GM21390 (cell line): Measurements from ENCODE around the gene IL5RA.

Source experiments
- ATAC-seq: cut with Tn5 transposase; IDR thresholded peaks from one replicate; pipeline ENCODE4 v1.9.1; 2021; ENCODE audit not compliant: unreplicated experiment

IL5RA gene

DNA sequence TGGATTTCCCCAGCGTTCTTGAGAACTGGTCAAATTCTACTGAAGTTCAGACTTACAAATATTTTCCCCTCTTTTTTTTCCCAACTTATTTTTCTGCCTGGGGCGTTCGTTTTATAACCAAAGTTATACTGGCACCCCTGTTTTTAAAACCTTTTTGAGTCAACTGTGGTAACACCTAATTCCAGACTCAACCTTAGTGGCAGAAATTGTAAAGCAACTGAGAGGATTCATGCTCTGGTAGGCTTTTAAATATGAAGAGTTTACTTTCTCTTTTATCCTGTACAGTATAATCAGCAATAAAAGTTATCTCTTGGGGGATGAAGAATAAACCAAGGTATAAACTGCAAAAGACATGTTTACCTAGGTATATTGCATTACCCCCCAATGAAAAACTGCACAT, 2.3 kb downstream of the IL5RA start:
- no peak for ATAC-seq

DNA sequence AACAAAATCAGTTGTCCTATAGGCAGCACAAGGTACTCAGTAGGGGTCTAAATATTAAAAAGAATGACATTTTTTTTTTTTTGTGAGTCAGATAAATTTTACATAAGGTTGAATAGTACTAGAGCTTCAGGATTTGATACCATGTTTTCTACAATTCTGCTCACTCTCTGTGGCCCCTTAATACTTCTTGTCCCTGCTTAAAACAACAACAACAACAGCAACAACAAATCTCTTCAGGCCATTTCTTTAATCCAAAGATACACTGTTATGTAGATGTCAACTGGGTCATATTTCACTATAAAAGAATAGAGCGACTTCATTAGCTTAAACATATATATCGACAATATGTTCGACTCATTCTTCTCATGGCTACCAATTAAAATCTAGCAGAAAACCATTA, 3.0 kb downstream of the IL5RA start:
- ATAC-seq, result no peak

DNA sequence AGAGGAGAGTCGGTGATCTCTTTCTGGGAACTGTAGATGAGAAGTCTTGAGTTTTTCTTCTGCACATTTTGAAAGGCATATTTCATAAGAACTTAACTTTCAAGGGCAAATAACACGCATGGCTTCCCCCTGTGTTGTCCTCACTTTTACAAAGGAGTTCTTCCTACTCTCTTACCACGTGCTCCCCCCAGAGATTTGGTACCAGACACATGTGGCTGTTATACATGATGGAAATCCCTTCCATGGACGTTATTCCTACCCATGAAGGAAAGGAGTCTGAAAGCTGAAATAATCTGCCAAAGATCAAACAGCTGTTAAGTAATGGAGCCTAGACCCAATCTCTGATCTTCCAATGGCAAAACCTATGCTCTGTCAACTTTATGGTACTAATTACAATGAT, 4.4 kb downstream of the IL5RA start:
- no peak for ATAC-seq

DNA sequence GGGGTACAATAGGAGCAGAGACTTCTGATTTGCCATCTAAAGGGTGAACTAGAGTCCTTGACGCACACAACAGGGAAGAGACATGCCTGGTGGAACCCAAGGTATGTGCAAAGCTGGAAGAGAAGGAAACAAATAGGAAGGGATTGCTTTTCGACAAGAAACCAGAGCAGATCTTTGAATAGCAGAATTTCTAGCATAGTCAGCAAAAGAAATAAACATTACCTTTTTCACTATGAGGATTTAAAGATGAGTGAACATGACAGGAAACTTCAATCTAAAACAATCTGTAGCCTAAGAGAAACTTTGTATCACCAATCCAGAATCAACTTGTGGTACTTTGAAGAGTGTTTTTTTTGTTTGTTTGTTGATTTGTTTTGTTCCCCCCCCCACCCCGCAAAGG, 4.9 kb downstream of the IL5RA start:
- ATAC-seq, result no peak

DNA sequence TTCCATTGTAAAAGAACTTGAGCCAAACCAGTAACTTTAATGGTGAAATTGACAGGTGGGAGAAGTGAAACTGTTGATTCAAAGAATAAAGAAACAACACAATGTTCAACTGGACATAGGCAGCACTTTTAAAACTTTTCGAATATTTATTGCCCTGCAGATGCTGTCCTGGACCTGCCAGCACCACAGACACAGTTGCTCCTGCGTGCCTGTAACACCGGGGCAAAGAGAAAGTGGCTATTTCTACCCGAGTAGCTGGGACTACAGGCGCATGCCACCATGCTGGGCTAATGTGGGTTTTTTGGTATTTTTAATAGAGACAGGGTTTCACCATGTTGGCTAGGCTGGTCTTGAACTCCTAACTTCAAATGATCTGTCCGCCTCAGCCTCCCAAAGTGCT, 7.4 kb downstream of the IL5RA start:
- ATAC-seq, result no peak

DNA sequence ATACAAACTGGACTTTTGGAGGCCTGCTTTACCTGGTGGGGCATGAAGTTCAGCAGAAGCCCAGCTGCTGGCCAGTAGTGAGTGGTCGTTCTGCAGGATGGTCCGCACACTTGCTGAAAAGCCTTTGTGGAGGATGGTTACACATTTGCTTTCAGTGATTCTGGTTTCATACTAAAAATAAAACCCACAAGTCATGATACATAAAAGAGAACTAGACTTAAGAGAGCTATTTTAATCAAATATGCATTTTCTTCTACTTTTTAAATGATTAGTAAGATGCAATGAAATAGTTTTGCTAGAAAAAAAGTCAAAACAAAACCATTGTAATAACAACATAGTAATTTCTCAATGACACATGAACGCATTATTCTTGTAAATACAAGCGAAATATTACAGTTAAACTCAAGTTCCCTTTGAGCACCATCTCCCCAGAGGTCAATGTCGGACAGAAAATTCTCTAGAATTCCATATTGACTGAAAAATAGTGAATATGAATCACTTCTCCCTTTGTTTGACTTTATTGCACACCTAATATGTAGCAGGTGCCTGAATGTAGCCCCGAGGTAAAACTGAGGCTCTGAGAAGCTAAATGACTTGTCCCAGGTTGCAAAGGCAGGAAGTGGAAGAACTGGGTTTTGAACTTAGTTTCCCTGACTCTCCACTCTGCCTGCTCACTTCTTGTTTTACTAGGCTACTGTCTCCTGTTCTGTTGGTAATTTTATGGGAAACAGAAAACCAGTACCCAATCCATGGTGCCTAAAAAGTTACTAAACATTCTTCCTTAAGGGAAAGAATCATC, 8.3 kb downstream of the IL5RA start:
- peak; percentile 70 for ATAC-seq

DNA sequence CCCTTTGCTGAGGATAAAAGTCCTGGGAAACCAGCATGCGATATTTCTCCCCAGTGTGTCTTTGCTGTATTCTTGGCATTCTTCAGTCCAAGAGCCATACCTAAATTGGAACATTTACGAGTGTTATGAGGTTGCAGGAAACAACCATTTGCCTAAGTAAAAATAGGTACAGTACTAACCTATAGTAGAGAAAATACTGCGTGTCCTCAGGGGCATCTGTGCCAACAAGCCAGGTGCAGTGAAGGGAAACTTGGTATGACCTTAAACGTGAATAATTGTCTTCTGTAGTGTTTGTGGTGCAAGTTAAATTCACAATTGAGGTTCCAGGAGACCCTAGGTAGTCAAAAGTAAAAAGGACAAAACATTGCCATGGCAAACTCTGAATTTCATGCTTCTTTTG, 12.2 kb downstream of the IL5RA start:
- no peak for ATAC-seq

DNA sequence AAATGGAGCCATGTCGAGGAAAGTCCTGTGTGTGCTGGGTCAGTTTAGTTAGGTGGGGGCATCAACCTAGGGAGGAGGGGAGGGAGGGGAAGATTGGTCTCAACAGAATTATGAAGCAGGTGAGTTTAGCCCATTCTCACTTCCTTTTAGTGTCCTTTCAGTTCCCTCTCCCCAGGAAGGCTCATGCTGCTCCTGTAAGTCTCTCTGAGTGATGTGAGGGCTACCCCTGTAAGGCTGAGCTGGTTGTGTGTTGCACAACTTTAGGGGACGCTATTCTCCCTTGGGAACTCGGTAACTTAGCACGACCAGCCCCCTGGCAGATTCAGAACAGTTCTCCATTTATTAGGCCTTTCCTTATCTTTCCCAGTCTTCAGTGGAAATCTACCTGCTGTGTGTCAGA, 21.2 kb downstream of the IL5RA start:
- ATAC-seq, result peak; percentile 96

DNA sequence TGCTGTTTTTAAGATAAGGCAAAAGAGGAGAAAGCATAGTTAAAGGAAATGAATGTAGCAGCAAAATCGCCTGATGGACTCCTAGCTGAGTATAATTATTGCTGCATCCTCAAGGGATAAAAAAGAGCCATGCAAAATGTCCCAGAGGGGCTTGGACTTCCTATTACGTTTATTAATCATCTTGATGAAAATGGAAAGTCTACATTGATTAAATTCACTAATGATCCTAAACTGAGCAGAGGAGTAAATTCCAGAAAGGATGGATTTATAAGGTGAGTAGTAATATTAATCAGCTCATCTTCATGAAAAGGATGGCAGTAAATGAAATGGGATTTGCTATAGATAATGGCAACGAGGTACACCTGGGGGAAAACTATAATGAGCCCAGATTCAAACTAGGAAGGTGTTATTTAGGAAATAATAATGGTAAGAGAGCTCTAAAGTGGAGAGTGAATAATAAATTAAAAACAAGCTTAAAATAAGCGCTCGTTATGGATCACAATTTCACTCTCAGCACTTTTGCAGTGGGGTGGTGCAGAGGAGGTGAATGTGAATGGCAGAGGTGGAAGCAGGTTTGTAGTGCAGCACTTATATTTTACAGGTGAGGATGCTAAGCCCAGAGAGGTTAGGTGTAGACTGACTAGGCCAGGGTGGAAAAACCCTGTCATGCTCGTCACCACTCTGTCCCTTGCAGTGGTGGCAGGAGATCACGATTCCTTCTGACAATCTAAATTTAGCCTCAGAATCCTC, 22.3 kb downstream of the IL5RA start:
- no peak for ATAC-seq

DNA sequence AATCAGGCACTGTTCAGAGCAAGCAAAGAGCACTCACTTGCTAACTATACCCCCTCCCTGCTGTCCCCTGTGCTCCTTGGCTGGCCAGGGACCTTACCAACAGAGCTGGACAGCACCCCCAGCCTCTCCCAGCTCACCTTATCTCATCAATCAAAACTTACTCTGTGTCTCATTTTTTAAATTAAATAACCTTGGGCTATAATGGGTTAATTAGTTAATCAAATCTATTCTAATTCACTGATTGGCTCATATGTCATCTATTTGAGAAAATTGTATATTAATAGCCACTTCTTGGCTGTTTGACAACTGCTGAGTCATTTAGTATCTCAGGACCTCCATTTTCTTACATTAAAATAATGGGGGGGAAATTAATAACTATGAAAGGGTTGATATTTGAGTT, 22.9 kb downstream of the IL5RA start:
- no peak for ATAC-seq

DNA sequence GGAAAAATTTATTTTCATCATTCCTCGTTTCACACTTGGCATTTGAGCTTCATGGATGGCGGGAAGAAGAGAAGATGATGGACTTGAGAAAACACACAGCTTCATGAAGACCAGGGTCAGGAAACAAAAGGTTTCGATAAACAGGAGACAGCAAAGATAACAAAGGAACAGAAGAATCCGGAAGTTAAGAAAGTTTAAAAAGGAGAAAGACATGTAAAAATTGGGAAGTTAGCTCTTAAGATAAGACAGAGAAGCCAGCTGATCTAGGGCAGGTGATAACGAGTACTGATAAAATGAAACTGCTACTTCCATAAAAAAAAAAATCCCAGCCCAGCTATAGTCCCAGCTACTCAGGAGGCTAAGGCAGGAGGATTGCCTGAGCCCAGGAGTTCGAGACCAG, 23.9 kb downstream of the IL5RA start:
- no peak for ATAC-seq

DNA sequence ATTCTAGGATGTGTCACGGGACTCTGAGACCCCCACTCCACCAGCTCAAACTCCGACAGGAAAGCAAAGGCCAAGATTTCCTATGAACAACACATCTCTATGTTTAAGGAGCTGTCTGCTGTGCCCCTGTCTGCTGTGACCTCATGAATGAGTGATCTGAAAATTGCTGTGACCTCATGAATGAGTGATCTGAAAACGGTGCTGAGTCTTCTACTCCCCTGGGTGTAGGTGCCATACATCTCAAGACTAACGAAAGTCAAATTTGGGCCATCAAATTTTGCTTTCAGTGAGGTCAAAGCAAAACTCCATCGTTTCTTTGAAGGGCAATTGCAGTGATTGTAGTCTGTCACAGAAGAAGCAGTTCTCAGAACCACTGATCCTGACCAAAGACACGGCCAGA, 24.4 kb downstream of the IL5RA start:
- ATAC-seq, result peak; percentile 31

DNA sequence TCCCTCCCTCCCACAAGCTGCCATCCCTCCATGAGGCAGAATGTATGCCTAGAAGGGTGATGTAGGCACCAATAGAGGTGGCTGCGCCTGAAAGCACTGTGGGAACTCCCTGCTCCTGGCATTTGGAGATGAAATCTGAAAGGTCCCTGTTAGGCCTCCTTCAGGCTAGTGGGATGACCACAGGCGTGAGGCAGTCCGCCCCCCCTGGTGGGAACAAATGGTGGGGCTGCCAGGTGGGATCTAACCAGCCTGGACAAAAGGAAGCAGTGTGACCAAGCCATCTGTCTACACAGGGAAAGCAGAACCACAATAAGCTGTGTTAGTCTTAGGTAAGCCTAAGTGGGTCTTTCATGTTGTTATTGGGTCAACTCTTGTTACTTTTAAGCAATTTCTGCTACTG, 25.3 kb downstream of the IL5RA start:
- ATAC-seq, result no peak

DNA sequence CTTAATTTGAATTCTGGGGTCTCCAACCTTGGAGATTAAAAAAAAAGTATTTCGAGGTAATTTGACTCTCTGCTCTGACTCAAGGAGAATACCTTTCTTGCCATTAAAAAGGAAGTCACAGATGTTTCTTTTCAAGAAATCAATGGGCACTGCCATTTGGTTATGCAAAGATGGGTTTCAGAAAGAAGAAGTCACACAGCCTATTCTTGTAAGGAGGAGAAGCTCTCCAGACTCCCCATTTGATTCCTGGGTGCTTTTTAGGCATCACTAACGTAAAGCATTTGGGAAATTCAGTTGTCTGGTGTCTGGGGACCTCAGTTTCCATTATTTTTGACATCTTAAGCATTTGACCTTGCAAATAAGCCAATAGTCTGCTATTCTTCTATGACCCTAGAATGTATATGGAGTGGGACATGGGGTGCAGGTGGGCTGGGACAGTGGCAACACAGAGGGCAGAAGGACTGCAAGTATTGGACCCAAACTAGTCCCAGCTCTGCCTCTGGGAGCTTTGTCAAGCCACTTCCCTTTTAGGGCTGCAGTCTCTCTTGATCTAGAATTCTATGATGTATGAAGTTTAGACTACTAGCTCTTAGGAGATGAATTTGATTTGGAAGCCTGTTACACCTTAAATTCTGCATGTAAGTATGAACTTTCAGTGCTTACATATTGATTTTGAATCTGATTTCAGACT, 27.8 kb downstream of the IL5RA start:
- ATAC-seq, result peak; percentile 86

DNA sequence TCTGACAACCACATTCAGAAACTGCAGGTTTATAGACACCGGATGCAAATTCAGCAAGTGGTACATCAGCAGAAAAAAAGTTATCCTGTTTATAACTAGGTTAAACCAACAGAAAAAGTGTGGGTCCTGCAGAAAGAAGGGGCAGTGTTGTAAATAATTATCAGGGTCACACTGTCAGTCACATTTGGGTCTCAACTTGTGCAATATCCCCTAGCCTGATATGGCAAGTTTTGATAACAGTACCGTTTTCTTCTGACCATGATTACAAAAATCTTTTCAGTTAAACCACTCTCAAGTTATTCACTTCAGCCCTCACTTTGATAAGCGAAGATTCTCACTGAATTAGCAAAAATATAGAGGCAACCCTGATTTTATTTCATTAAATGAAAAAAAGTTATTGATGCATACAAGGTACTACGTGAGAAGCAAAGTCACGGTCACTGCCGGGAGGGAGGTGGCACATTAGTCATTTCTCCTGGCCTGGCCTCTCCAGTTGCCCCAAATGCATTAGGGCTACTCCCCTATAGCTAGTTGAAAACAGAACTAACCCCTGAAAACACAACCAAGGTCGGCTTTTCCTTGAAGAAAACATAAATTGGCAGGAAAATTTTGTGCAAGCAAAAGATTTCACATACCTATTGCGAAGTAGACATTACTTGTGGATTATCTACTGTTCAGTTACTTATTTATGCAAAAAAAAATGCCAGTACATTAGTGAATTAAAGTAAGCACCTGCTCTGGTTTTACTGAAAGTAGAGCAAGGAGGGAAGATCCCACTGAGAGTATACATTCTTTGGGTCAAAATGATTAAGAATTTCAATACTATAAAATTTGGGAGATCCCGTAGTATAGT, 28.6 kb downstream of the IL5RA start:
- peak; percentile 38 for ATAC-seq

DNA sequence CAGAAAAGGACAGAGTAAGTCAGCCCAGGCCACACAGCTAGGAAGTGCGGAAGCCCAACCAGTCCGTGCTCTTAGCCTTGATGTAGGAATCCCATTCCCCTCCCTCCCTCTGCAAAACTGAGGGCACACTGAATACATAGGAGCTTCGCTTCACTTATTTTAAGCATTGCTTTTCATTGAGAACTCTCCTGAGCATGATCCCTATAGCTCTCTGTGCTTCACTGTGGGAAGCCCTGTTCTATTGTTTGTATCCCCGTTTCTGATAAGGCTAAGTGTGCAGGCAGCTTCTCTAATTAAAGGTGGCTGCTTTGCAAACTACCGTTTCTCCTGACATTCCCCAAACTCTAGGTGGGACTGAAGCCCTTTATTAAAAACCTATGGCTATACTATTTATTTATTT, 29.9 kb downstream of the IL5RA start:
- no peak for ATAC-seq

DNA sequence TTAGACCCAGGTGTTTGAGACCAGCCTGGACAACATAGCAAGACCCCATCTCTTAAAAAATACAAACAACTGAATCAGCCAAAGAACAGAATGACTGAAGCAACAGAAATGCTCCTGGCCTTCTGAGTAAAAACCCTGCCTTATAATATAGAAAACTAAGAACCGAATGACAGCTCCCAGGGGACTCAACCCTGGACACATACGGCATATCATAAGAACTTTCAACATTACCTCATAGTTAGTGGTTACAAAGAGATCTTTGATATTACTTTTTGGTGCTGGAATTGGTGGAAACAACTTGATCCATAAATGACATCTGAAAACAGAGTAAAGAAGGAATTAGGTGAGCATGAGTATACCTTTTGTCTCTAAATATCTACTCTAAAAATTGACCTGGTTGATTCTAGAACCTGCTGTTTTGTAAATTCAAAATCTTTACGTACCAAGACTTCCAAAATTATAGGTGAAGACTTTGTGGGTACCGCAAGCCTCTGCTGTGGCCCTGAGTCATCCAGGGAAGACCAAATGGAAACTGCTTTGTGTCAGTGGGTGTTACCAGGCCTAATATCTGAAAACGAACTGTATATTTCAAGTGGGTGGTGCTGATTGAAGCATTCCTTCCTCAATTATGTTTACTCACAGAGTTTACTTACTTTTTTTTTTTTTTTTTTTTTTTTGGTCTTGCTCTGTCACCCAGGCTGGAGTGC, 35.5 kb downstream of the IL5RA start:
- ATAC-seq, result peak; percentile 66

DNA sequence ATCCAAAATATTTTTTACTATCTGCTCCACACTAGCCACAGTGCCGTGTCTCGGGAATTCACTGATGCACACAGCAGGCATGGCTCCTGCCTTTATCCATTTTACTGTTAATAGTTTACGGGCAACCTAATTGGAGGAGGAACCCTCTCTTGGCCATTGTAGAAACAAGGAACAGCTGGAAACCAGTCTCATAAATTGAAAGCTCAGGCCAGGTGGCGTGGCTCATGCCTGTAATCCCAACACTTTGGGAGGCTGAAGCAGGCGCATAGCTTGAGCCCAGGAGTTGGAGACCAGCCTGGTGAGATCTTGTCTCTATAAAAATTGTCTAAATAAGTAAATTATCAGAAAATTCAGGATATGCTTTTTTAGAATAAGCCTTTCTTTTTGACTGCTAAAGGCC, 39.0 kb downstream of the IL5RA start:
- ATAC-seq, result no peak

DNA sequence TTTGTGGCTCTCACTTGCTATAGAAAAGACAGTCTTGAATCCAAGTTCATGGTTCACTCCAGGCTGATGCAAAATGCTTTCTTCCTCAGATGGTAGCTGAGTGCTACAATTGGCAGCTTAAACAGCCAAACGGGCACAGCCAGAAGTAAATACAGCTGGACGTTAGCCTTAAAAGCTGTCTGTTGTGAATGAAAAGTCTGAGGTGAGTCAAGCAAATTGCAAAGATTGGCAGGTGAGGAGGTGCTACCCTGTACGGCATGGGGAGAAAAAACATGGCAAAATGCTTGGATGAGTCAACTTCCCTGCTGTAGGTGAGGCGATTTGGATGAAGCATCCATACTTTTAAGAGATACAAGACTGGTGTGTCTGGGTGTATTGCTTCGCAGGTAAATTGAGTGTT, 40.5 kb downstream of the IL5RA start:
- no peak for ATAC-seq

DNA sequence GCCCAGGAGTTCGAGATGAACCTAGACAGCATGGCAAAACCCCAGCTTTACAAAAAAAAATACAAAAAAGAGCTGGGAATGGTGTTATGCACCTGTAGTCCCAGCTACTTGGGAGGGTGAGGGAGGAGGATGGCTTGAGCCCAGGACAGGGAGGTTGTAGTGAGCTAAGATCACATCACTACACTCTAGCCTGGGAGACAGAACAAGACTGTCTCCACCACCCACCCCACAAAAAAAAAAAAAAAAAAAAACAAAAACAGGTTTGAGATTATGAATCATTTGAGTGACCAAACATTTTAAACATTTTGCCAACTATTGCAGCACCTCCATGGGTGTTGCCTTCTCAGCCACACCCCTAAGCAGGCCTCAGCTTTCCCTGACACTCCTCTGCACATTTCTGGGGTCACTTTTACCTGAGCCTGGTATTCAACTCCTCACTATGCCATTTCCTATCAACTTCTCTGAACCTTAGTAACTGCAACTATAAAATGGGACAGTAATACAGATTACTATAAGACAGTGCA, 41.8 kb downstream of the IL5RA start:
- ATAC-seq, result no peak
